HG03521 (cell line): ENCODE measurements around the gene BPTF.
"Not testable (repeated sequence)": the region's sequence is repeated elsewhere in the genome, so short reads cannot be mapped to it uniquely, and the experiment has no call there.

Experiments
- ATAC-seq: cut with Tn5 transposase; IDR thresholded peaks from one replicate; pipeline ENCODE4 v1.9.1; 2021; ENCODE audit warnings: mild to moderate bottlenecking, moderate library complexity; ENCODE audit not compliant: unreplicated experiment

Gene BPTF

DNA sequence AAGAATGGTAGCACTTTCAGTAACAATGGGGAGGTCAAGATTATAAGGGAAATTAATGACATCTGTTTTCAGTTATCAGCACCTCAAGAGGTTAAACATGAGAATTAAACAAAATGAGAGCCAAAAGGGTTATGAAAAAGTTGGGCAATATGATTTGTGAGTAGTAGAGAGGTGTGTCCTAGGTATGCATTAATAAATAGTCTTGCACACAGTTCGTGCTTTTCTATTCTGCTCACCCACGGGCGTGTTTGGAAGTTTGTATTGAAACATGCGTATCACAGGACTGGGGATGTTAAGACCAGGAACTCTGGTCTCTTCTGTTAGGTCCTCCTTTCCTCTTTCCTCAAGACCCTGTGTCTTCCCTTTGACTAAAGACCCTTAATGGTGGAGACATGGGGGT is 6.0 kb downstream of the BPTF start:
- ATAC-seq: no peak

DNA sequence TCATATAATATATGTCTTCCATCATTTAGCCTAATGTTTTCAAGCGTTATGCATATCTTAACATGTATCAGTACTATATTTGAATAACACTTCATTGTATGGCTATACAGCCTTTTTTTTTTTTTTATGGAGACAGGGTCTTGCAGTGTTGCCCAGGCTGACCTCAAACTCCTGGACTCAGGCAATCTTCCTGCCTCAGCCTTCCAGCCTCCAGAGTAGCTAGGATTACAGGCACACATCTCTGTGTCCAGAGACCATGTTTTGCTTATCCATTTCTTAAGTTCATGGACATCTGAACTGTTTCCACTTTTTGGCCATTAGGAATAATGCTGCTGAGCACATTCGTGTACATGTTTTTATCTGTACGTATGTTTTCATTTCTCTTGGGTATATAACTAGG is 7.8 kb downstream of the BPTF start:
- ATAC-seq: no peak

DNA sequence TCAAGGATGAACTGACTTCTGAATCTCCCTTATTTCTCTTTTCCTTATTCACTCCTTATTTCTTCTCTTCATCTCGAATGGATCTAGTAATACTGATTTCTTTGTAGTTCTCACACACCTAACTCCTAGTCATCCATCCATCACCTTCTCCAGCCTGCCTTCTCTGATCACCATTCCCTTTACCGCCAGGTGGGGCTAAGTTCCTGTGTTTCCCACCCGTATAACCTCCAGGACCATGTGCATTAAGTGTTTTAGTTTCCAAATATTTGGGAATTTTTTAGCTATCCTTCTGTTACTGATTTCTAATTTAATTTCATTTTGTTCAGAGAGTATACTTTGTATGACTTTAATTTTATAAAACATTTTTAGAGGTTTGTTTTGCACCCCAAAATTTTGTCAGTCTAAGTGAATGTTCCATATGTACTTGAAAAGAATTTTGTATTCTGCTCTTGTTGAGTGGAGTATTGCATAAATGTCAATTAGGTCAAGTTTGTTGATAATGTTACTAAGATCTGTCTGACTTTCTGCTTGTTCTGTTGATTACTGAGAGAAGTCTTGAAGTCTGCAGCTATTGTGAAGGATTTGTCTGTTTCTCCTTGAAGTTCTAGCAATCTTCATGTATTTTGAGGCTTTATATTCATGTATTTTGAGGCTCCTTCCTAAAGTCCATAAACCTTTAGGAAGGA is 8.8 kb downstream of the BPTF start:
- no peak for ATAC-seq

GRCh38 chr17:67834634-67835033 is 9.3 kb downstream of the BPTF start:
- no peak for ATAC-seq

- no peak for ATAC-seq
These were observed 11.1 kb downstream of the BPTF start for GRCh38 chr17:67836205-67836987.

DNA sequence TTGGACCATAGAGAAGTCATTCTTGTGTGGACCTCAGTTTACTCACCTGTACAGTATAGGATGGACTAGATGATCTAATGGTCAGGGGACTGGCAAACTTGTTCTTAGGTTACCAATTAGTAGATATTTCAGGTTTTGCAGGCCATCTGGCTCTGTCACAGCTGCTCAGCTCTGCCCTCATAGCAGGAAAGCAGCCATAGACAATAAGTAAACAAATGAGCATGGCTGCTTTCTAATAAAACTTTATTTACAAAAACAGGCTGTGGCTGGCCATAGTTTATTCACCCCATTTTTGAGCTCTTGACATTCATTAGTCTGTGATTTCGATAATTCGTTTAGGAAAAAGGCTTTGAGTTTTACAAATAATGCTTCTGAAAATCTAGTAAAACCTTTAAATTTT is 12.7 kb downstream of the BPTF start:
- no peak for ATAC-seq

- no peak for ATAC-seq
These were observed 13.2 kb downstream of the BPTF start for GRCh38 chr17:67838538-67838937.

DNA sequence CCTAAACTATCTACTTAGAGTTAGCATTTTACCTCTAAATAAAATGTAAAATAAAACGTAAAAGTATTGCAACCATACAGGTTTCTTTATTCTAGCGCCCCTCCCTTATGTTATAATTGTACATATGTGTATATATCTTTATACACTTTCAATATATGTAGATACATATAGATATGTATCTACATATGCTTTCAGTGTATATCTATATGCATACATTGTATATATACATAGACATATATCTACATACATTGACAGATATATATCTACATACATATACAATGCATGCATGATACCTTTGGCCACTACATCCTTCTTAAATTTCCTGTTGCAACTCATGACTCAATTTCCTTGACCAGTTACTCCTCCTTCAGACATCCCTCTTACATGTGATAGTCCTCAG is 16.7 kb downstream of the BPTF start:
- ATAC-seq: no peak

DNA sequence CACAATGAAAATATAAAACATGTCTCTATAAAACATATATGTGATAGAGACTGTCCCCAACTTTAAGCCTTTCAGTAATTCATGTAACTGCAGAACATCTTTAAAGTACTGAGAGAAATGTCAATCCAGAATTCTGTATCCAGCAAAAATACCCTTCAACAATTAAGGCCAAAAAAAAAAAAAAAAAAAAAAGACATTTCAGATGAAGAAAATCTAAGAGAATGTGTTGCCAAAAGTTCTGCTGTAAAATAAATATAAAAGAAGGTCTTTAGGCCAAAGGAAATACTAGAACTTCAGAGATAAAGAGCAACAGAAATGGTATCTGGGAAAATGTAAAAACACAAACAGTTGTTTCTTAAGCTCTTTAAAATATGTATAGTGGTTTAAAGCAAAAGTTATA is 17.3 kb downstream of the BPTF start:
- no peak for ATAC-seq

- no peak for ATAC-seq
These were observed 20.1 kb downstream of the BPTF start for GRCh38 chr17:67845374-67845773.

DNA sequence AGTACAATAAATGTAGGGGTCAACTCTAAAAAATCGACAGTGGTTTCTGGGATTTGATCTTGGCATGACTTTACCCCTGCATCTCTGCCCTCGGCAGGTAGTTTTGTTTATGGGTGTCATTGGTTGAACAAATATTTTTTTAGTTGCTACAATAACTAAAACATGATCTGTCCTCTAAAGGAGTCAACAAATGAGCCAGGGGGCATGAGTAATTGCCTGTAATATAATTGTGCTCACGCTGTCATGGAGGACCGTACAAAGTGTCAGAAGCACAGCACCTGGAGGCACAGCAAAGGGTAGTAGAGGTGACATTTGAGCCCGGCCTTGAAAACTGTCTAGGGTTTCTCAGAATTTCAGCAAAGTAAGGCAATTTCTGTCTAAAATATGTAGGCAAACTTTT is 22.9 kb downstream of the BPTF start:
- not testable (repeated sequence) for ATAC-seq

DNA sequence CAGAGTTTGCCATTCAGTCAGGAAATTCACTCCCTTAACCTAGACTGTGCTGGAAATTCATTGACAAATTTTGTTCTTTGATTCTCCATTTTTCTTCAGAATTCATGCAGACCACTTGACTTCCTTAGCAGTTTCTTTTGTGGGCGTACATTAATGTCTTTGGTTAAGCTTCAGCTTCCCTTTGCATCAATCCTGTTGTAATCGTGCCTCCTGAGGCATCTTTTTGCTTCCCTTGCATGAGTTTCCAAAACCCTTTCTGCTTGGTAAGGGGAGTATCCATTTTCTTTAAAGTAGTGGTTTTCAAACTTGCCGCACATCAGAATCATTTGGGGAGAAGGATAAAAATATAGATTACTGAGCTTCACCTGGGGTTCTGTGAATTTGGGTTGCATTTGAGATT is 23.5 kb downstream of the BPTF start:
- ATAC-seq: not testable (repeated sequence)

GRCh38 chr17:67850991-67851631 is 25.8 kb downstream of the BPTF start:
- no peak for ATAC-seq

- no peak for ATAC-seq
These were observed 28.4 kb downstream of the BPTF start for GRCh38 chr17:67853703-67854102.

DNA sequence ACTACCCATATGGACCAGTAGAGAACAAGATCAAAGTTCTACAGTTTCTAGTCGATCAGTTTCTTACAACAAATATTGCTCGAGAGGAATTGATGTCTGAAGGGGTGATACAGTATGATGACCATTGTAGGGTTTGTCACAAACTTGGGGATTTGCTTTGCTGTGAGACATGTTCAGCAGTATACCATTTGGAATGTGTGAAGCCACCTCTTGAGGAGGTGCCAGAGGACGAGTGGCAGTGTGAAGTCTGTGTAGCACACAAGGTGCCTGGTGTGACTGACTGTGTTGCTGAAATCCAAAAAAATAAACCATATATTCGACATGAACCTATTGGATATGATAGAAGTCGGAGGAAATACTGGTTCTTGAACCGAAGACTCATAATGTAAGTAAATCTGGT is 29.1 kb downstream of the BPTF start:
- ATAC-seq: no peak

DNA sequence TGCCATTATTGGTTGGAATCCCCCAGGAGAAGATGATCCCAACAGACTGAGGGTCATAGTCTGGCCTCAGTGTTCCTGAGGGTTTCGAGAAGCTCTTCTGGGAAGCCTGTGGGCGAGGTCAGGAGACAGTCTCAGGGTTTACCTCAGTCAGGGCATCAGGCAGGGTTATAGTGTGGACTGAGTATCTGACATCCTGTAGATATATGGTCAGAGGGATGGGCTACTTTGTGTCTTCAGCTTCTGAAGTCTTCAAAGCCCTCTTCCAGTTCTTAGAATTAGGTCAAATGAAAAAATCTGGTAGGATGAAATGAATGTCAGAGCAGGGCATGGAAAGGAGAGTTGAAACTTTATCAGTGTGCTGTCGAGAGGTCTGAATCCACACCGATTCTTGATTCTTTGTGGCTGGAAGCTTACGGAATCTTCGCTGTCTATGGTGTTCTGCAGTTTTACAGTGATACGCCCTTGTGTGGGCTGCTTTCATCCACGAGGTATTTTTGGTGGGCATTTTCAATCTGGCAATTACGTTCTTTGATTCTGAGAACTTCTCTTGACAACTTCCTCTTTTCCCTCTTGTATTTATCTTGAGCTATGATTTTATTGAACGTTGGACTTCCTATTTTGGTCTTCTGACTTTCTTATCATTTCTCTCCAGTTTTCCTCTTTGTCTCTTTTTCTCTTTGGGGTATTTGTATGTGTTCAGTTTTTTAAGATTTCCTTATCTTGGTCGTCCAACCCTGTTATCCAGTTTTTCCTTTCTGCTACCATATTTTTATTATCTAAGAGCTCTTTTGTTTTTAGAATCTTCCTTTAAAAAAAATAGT is 30.4 kb downstream of the BPTF start:
- no peak for ATAC-seq

- ATAC-seq: not testable (repeated sequence)
These were observed 31.1 kb downstream of the BPTF start for GRCh38 chr17:67856402-67856801.

DNA sequence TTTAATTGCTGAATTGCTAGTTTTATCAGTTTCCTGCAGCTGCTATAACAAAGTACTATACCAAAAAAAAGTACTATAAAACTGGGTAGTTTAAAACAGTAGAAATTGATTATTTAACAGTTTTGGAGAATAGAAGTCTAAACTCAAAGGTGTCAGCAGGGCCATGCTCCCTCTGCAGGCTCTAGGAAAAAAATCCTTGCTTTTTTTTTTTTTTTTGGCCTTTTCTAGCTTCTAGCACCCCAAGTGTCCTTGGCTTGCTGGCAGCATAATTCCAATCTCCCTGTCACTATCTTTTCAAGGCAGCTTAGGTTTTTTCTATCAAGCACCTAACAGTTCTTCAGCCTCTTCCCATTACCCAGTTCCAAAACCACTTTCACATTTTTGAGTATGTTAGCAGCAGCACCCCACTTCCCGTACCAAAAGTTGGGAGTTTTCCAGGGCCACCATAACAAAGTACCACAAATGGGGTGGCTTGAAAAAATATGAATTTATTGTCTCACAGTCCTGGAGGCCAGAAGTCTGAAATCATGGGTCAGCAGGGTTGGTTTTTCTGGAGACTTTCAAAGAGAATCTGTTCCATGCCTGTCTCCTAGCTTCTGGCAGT is 37.4 kb downstream of the BPTF start:
- ATAC-seq: no peak

DNA sequence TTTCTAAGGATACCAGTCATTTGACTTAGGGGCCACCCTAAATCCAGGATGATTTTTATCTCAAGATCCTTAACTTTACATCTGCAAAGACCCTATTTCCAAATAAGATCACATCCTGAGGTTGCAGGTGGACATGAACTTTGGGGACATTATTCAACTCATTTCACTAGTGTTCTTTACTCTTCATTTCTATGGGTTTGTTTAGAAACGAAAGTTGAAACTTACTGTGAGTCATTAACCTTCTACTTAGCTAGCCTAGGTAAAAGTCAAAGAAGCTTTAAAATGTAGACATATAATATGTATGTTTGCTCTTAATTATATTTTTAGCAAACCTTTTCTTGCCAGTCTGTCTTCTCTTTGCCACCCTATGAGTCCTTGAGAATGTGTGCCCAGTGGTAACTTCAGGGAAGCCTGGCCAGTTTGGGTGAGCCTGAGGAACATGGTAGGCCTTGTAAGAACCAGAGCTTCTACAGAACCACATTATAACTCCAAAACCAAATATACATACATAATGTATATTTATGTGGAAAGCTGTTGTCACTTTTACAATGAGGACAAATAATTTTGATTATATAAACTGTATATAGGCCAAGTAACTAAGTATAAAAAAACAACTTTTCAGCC is 38.4 kb downstream of the BPTF start:
- ATAC-seq: no peak

DNA sequence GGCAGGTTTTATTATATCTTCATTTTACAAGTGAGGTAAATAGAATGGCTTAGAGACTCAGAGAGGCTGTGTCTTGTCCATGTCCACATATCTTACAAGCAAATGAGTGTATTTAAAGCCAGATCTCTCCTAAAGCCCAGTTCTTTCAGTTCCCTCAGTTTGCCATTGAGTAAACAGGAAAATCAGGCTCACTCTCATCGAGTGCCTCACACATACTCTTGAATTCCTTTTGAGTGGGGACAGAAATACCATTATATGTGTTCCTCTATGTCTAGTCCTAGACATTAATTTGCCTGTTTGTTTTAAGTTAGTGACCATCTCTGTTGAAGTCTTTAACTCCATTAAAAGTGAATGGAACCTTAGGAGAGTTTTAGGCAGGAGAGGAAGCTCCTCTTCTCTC is 40.1 kb downstream of the BPTF start:
- no peak for ATAC-seq
